HEK293T (cell line): ENCODE results near the gene XPNPEP3.
"Not testable (repeated sequence)": the region's sequence is repeated elsewhere in the genome, so short reads cannot be mapped to it uniquely, and the experiment has no call there.

Source experiments
- CTCF ChIA-PET: fragments of 350-600 bp; formaldehyde crosslinking; extraction: SDS; loops from one replicate; lab custom pipeline; 2021; ENCODE audit warnings: antibody characterized with exemption, inconsistent platforms; lab: Yijun Ruan, JAX
- POLR2A ChIA-PET: fragments of 350-600 bp; formaldehyde crosslinking; extraction: SDS; loops from one replicate; lab custom pipeline; 2020; ENCODE audit warnings: antibody characterized with exemption, inconsistent platforms; lab: Yijun Ruan, JAX
- DNase-seq: peaks from one replicate; pipeline ENCODE4 v3.0.0; 2012; ENCODE audit warnings: mixed read lengths; ENCODE audit errors: extremely low spot score
- ARNT ChIP-seq: fragments of 450-650 bp; IDR thresholded peaks from 2 replicates; pipeline ENCODE4 v1.6.1; 2017; ENCODE audit warnings: mild to moderate bottlenecking
- BHLHE40 ChIP-seq: fragments of 450-650 bp; IDR thresholded peaks from 2 replicates; pipeline ENCODE4 v1.6.1; 2016; ENCODE audit warnings: mild to moderate bottlenecking, moderate library complexity, borderline replicate concordance
- CTBP1 ChIP-seq: fragments of 450-650 bp; IDR thresholded peaks from 2 replicates; pipeline ENCODE4 v1.6.1; 2016; ENCODE audit warnings: borderline replicate concordance
- ELF4 ChIP-seq: fragments of 450-650 bp; IDR thresholded peaks from 2 replicates; pipeline ENCODE4 v1.6.1; 2017; ENCODE audit warnings: antibody characterized with exemption
- FOXA1 ChIP-seq: fragments of 450-650 bp; IDR thresholded peaks from 2 replicates; pipeline ENCODE4 v1.6.1; 2016; ENCODE audit warnings: mild to moderate bottlenecking
- FOXK2 ChIP-seq: fragments of 450-650 bp; IDR thresholded peaks from 2 replicates; pipeline ENCODE4 v1.6.1; 2016; ENCODE audit warnings: mild to moderate bottlenecking
- FOXM1 ChIP-seq: fragments of 450-650 bp; IDR thresholded peaks from 2 replicates; pipeline ENCODE4 v1.6.1; 2017; ENCODE audit warnings: mild to moderate bottlenecking, borderline replicate concordance
- HDGF ChIP-seq: fragments of 450-650 bp; IDR thresholded peaks from 2 replicates; pipeline ENCODE4 v1.6.1; 2017; ENCODE audit warnings: antibody characterized with exemption, borderline replicate concordance
- L3MBTL2 ChIP-seq: fragments of 450-650 bp; conservative IDR thresholded peaks from 2 replicates; pipeline ENCODE4 v1.6.1; 2016; ENCODE audit warnings: mild to moderate bottlenecking
- LEF1 ChIP-seq: fragments of 450-650 bp; IDR thresholded peaks from 2 replicates; pipeline ENCODE4 v1.6.1; 2017; ENCODE audit warnings: mild to moderate bottlenecking, borderline replicate concordance
- NFRKB ChIP-seq: fragments of 450-650 bp; IDR thresholded peaks from 2 replicates; pipeline ENCODE4 v1.6.1; 2016; ENCODE audit warnings: mild to moderate bottlenecking, moderate library complexity
- PKNOX1 ChIP-seq: fragments of 450-650 bp; IDR thresholded peaks from 2 replicates; pipeline ENCODE4 v1.6.1; 2016
- SP1 ChIP-seq: fragments of 450-650 bp; IDR thresholded peaks from 2 replicates; pipeline ENCODE4 v1.6.1; 2017
- SUZ12 ChIP-seq: fragments of 450-650 bp; IDR thresholded peaks from 2 replicates; pipeline ENCODE4 v1.6.1; 2016; ENCODE audit warnings: mild to moderate bottlenecking
- TARDBP ChIP-seq: fragments of 450-650 bp; IDR thresholded peaks from 2 replicates; pipeline ENCODE4 v1.6.1; 2016
- ZNF384 ChIP-seq: fragments of 450-650 bp; IDR thresholded peaks from 2 replicates; pipeline ENCODE4 v1.6.1; 2016

The XPNPEP3 gene

GRCh38 chr22:40838486-40838885, 18.5 kb upstream of the XPNPEP3 start:
- no peak for DNase-seq
- ChIA-PET CTCF (interaction anchor here (0.6 kb wide), 2 partner anchors 12 to 902 kb away, joined by 5 to 7 read pairs; no protein-coding TSS in a partner anchor), POLR2A (no interaction called here)
- TF ChIP-seq ZNF384 = no peak
- TF ChIP-seq SP1 = no peak
- no peak for TF ChIP-seq FOXK2
- no peak for TF ChIP-seq ARNT
- TF ChIP-seq LEF1 = no peak
- no peak for TF ChIP-seq BHLHE40
- TF ChIP-seq SUZ12 = no peak
- no peak for TF ChIP-seq FOXM1
- no peak for TF ChIP-seq NFRKB
- no peak for TF ChIP-seq TARDBP
- no peak for TF ChIP-seq ELF4
- no peak for TF ChIP-seq L3MBTL2
- no peak for TF ChIP-seq PKNOX1
- no peak for TF ChIP-seq FOXA1
- TF ChIP-seq CTBP1 = no peak
- TF ChIP-seq HDGF = no peak

GRCh38 chr22:40844951-40845350, 12.0 kb upstream of the XPNPEP3 start:
- TF ChIP-seq NFRKB = no peak
- no peak for TF ChIP-seq CTBP1
- TF ChIP-seq FOXK2 = no peak
- TF ChIP-seq BHLHE40 = no peak
- TF ChIP-seq SUZ12 = no peak
- no peak for TF ChIP-seq LEF1
- no peak for TF ChIP-seq FOXA1
- TF ChIP-seq ZNF384 = no peak
- no peak for TF ChIP-seq ARNT
- TF ChIP-seq HDGF = no peak
- no peak for TF ChIP-seq PKNOX1
- no peak for TF ChIP-seq L3MBTL2
- no peak for TF ChIP-seq FOXM1
- no peak for TF ChIP-seq TARDBP
- no peak for TF ChIP-seq SP1
- no peak for TF ChIP-seq ELF4
- CTCF ChIA-PET = no interaction called here
- DNase-seq = no peak
- POLR2A ChIA-PET = no interaction called here

- DNase-seq, CTCF ChIA-PET, POLR2A ChIA-PET: not testable (repeated sequence)
These were observed 11.1 kb upstream of the XPNPEP3 start for GRCh38 chr22:40845816-40846215.

- no peak for TF ChIP-seq LEF1
- TF ChIP-seq ARNT = no peak
- no peak for TF ChIP-seq FOXM1
- no peak for TF ChIP-seq HDGF
- no peak for TF ChIP-seq NFRKB
- no peak for TF ChIP-seq ELF4
- TF ChIP-seq SP1 = no peak
- no peak for TF ChIP-seq TARDBP
- no peak for TF ChIP-seq FOXK2
- TF ChIP-seq PKNOX1 = no peak
- no peak for TF ChIP-seq BHLHE40
- POLR2A ChIA-PET = no interaction called here
- DNase-seq = no peak
- CTCF ChIA-PET = no interaction called here
These were observed 3.6 kb upstream of the XPNPEP3 start for GRCh38 chr22:40853333-40853732.

GRCh38 chr22:40853961-40854360, 3.0 kb upstream of the XPNPEP3 start:
- POLR2A ChIA-PET = interaction anchor here (1.3 kb wide), 1 partner anchor 203 kb away, joined by 3 read pairs; no protein-coding TSS in a partner anchor

More at GRCh38 chr22:40853961-40854360, 3.0 kb upstream of the XPNPEP3 start:
- no peak for DNase-seq
- no peak for TF ChIP-seq L3MBTL2
- no peak for TF ChIP-seq ARNT
- TF ChIP-seq ZNF384 = no peak
- TF ChIP-seq CTBP1 = no peak
- no peak for TF ChIP-seq SUZ12
- TF ChIP-seq FOXM1 = no peak
- no peak for TF ChIP-seq SP1
- TF ChIP-seq HDGF = no peak
- TF ChIP-seq FOXK2 = no peak
- TF ChIP-seq TARDBP = no peak
- TF ChIP-seq LEF1 = no peak
- no peak for TF ChIP-seq FOXA1
- TF ChIP-seq BHLHE40 = no peak
- TF ChIP-seq PKNOX1 = no peak
- TF ChIP-seq ELF4 = no peak
- no peak for TF ChIP-seq NFRKB
- CTCF ChIA-PET = interaction anchor here (1.0 kb wide), 1 partner anchor 171 kb away, joined by 3 read pairs; no protein-coding TSS in a partner anchor
